Fibroblast of pulmonary artery (primary cell): ENCODE results near the gene TEPSIN.

Experiments used
- DNase-seq: peaks from one replicate; pipeline ENCODE4 v3.0.0-alpha.2; 2010; ENCODE audit warnings: low read depth
- H3K4me3 ChIP-seq: replicated peaks from 2 replicates; pipeline ENCODE4 v1.5.1; 2011; ENCODE audit warnings: low read depth, mild to moderate bottlenecking, control low read depth, low read length, moderate library complexity
- CTCF ChIP-seq: IDR thresholded peaks from 2 replicates; pipeline ENCODE4 v1.5.1; 2011; ENCODE audit warnings: mild to moderate bottlenecking, control low read depth, low read length, inconsistent platforms; ENCODE audit errors: missing control alignments

Gene TEPSIN

GRCh38 chr17:81219476-81220180 lies 19.2 kb downstream of the TEPSIN start:
- TF ChIP-seq CTCF = no peak
- no peak overlapping the region for H3K4me3 ChIP-seq

DNA sequence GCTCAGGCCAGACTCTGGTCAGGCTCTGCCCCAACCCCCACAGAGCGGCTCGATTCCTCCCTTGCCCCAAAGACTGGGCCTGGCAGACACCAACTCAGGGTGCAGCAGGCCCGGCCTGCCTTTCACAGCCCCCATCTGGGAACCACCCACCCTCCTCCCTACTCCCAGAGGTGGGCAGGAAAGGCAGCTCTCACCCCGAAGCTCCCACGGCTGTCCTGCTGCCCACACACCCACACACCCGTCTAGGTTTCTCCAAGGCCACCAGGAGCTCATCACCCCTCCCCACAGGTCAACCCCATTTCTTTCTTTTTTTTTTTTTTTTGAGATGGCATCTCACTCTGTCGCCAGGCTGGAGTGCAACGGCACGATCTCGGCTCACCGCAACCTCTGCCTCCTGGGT lies 19.9 kb downstream of the TEPSIN start:
- no peak for DNase-seq
- TF ChIP-seq CTCF = no peak
- no peak overlapping the region for H3K4me3 ChIP-seq

More at GRCh38 chr17:81219476-81220180, 19.2 kb downstream of the TEPSIN start:
- no peak for DNase-seq

- no peak for TF ChIP-seq CTCF
- no peak overlapping the region for H3K4me3 ChIP-seq
- DNase-seq = no peak
These were observed 20.4 kb downstream of the TEPSIN start for GRCh38 chr17:81218459-81218858.

DNA sequence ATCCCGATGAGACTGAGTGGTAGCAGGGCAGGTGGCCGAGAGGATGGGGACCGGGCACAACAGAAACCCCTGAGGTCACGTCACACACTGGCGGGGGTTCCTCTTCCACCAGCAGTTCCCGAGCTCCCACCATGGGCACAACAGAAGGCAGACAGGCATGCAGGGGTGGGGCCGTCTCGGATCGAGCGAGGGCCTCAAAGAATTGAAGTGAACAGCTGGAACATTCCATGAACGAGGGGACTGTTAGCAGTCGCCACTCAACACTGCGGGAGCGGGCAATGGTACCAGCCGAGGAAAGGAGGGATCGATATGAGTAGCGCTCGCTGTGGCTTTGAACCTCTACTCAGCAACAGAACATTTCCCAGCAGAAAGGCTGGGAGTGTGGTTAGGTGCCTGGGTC lies 21.4 kb downstream of the TEPSIN start:
- no peak for DNase-seq
- no peak overlapping the region for H3K4me3 ChIP-seq
- TF ChIP-seq CTCF = no peak

GRCh38 chr17:81213978-81214377 lies 24.9 kb downstream of the TEPSIN start:
- H3K4me3 ChIP-seq = no peak overlapping the region
- TF ChIP-seq CTCF = no peak
- DNase-seq = no peak

GRCh38 chr17:81212365-81212764 lies 26.5 kb downstream of the TEPSIN start:
- no peak for DNase-seq
- TF ChIP-seq CTCF = no peak
- H3K4me3 ChIP-seq = no peak overlapping the region

DNA sequence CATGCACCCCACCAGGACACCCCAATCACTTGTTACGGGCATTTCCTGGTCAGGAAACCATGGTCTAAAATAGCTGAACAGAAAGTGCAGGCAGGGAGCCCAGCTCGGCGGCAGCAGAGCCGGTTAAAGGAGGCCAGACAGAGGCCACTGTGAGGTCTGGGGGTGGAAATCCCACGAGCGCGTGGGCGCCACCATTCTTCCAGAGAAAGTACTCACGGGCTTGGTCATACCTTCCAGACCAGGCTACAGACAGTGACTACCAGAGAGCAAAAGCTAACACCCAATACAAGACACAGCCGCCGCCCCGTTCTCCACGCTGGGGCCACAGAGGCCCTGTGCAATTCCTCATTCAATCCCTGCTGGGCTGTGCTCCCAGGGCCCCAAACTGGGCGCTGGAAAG lies 28.0 kb downstream of the TEPSIN start:
- no peak for TF ChIP-seq CTCF
- no peak for DNase-seq
- no peak overlapping the region for H3K4me3 ChIP-seq
